Measurements from ENCODE around the gene PGP. TPM values are rescaled to one million over a fixed set of nuclear protein-coding genes. Genes with fewer than 3 reads are reported as not detected.

Gene PGP
- total RNA-seq, 4 donors from 2014 or later = 2.6 to 14.4 (median 10.4) TPM

DNA sequence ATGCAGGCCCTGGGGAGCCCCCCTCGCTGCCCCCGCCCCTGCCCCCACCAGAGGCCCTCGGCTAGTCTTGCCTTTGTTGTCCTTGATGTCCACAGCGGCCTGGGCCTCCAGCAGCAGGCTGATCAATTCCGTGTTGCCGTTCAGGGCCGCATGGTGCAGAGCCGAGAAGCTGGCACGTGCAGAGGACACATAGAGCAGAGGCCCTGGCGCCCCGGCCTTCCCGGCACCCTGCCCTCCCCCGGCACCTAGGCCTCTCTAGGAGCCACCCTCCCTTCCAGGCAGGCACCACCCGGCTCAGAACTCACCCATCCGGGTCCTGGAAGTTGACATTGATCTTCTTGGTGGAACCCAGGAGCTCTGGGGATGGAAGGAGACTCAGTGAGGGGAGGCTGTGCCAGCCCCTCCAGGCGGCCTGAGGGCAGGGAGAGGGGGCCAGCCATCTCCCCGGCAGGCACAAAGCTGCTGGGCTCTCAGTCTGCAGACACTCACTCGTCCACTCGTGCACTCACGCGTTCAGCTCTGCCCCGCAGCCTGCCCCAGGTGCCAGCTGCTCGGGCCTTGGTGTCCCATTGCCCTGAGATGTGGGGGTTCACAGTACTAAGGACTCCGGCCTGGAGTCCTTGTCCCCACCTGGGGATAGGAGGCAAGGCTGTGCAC is 24.5 kb downstream of the PGP start:
- intact Hi-C loops (cut with DNase I; ENCODE audit: low total_unique reads) = no loop called here
- H3K36me3 ChIP-seq = no peaks in the 10 kb centered on the region

DNA sequence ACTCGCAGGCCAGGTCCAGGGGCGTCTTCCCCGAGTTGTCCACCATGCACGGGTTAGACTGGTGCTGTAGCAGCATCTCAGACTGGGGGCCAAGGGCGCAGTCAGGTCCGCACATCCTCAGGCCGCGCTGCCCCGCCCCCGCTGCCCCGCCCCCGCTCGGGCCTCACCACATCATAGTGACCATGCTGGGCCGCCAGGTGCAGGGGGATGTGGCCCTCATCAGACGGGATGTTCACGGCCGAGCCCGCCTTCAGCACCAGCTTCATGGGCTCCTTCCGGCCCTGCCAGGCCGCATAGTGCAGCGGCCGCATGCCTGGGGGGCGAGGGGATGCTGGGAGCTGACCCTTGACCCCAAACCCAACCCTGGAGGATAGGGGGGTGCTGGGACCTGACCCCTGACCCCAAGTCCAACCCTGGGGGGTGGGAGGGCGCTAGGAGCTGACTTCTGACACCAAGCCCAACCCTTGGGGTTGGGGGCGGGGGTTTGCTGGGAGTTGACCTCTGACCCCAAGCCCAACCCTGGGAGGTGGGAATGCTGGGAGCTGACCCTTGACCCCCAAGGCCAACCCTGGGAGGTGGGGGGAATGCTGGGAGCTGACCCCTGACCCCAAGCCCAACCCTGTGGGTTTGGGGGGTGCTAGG is 25.3 kb downstream of the PGP start:
- Histone ChIP-seq H3K4me1 (no peaks in the 10 kb centered on the region), H3K27me3 (no peaks in the 10 kb centered on the region), H3K27ac (no peak overlapping the region), H3K4me3 (no peak overlapping the region), H3K36me3 (no peaks in the 10 kb centered on the region), H3K9me3 (no peaks in the 10 kb centered on the region)
- intact Hi-C loops (cut with DNase I; ENCODE audit: low total_unique reads) = no loop called here
- TF ChIP-seq POLR2A (IDR thresholded peaks at IDR 0.05) = no peak
- TF ChIP-seq, protein P1, sequence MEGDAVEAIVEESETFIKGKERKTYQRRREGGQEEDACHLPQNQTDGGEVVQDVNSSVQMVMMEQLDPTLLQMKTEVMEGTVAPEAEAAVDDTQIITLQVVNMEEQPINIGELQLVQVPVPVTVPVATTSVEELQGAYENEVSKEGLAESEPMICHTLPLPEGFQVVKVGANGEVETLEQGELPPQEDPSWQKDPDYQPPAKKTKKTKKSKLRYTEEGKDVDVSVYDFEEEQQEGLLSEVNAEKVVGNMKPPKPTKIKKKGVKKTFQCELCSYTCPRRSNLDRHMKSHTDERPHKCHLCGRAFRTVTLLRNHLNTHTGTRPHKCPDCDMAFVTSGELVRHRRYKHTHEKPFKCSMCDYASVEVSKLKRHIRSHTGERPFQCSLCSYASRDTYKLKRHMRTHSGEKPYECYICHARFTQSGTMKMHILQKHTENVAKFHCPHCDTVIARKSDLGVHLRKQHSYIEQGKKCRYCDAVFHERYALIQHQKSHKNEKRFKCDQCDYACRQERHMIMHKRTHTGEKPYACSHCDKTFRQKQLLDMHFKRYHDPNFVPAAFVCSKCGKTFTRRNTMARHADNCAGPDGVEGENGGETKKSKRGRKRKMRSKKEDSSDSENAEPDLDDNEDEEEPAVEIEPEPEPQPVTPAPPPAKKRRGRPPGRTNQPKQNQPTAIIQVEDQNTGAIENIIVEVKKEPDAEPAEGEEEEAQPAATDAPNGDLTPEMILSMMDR (IDR thresholded peaks at IDR 0.05) = no peak
- no peak for DNase-seq

More for the DNA sequence above, 24.5 kb downstream of the PGP start:
- Histone ChIP-seq H3K4me3 (no peak overlapping the region), H3K27ac (no peak overlapping the region), H3K4me1 (peaks cover 0 to 1% of the 10 kb centered on the region in 2 donors), H3K27me3 (peaks cover 0 to 5% of the 10 kb centered on the region in 2 donors), H3K9me3 (no peaks in the 10 kb centered on the region)
- no peak for DNase-seq
- TF ChIP-seq, protein P1 (IDR thresholded peaks at IDR 0.05) = no peak
- no peak for TF ChIP-seq POLR2A (IDR thresholded peaks at IDR 0.05)

DNA sequence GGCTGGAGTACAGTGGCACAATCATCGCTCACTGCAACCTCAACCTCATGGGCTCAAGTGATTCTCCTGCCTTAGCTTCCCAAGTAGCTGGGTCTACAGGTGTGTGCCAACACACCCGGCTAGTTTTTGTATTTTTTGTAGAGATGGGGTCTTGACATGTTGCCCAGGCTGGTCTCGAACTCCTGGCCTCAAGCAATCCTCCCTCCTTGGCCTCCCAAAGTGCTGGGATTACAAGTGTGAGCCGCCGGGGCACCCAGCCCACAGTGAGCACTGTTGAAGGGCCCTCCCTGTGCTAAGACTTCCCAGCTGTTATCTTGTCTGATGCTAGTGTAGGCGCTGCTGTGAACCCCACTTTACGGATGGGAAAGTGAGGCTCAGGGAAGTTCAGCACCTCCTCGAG is 26.2 kb downstream of the PGP start:
- no peaks in the 10 kb centered on the region for H3K27me3 ChIP-seq
- H3K9me3 ChIP-seq = no peaks in the 10 kb centered on the region
- no peak overlapping the region for H3K27ac ChIP-seq
- no peak for TF ChIP-seq POLR2A (IDR thresholded peaks at IDR 0.05)
- TF ChIP-seq, protein P1 (IDR thresholded peaks at IDR 0.05) = no peak
- H3K4me1 ChIP-seq = no peaks in the 10 kb centered on the region
- no peak overlapping the region for H3K4me3 ChIP-seq
- no peak for DNase-seq
- intact Hi-C loops (cut with DNase I; ENCODE audit: low total_unique reads) = no loop called here
- H3K36me3 ChIP-seq = no peaks in the 10 kb centered on the region

DNA sequence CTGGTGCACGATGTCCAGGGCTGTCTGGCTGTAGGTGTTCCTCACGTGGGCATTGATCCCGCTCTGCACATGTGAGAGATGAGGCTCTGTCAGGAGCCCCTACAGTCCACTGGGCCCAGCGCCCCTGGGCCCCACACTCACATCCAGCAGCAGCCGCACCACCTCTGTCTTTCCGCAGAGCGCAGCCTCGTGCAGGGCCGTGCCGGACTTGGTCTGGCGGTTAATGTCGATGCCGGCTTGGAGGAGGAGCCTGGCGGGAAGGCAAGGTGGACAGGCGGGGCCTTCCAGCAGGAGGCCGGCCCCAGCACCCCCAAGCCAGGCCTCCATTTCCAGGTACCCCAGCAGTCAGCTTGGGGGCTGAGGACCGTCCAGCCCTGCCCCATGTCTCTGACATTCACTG is 27.4 kb downstream of the PGP start:
- no peak overlapping the region for H3K4me3 ChIP-seq
- no peaks in the 10 kb centered on the region for H3K36me3 ChIP-seq
- H3K27ac ChIP-seq = no peak overlapping the region
- no peak for DNase-seq
- no peaks in the 10 kb centered on the region for H3K9me3 ChIP-seq
- intact Hi-C loops (cut with DNase I; ENCODE audit: low total_unique reads) = no loop called here
- H3K27me3 ChIP-seq = no peaks in the 10 kb centered on the region
- TF ChIP-seq, protein P1 (IDR thresholded peaks at IDR 0.05) = no peak
- no peak for TF ChIP-seq POLR2A (IDR thresholded peaks at IDR 0.05)
- H3K4me1 ChIP-seq = no peaks in the 10 kb centered on the region

DNA sequence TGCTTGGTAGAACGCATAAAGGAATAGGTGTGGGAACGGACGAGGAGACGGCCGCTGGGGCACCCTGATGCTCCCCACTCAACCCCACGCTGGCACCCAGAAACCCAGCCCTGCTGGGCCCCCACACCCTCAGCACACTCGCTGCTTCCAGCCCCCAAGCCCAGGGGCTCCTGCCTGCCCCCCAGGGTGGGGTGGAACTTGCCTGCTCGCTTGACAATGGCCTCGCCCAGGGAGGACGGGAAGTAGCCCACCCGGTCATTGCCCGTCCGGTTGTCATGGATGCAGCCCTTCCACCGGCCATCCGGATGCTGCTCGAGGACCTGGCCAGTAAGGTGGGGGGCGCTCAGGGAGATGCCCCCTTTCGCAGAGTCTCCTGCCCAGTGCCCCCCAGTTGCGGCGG is 28.1 kb downstream of the PGP start:
- Histone ChIP-seq H3K4me3 (no peak overlapping the region), H3K36me3 (no peaks in the 10 kb centered on the region), H3K27me3 (no peaks in the 10 kb centered on the region), H3K4me1 (no peaks in the 10 kb centered on the region), H3K27ac (no peak overlapping the region), H3K9me3 (no peaks in the 10 kb centered on the region)
- no peak for DNase-seq
- intact Hi-C loops (cut with DNase I; ENCODE audit: low total_unique reads) = no loop called here
- TF ChIP-seq POLR2A (IDR thresholded peaks at IDR 0.05) = no peak
- TF ChIP-seq, protein P1 (IDR thresholded peaks at IDR 0.05) = no peak

All from uterus (tissue), 4 donors.